HepG2 (cell line): ENCODE measurements around the gene CD7. TPM values are rescaled to one million over a fixed set of nuclear protein-coding genes. Genes with fewer than 3 reads are reported as not detected.
A peak's percentile ranks its signal among the peaks of the same experiment; 100 is the strongest.

ENCODE experiments used
- AGO2 ChIP-seq: fragments of 200-400 bp; formaldehyde crosslinking; optimal IDR thresholded peaks from 2 replicates; pipeline ENCODE3; 2017; ENCODE audit warnings: mild to moderate bottlenecking, low read depth, low read length, moderate library complexity
- CBFB ChIP-seq: sonication (generic); formaldehyde crosslinking; IDR thresholded peaks from 2 replicates; pipeline ENCODE4 v1.4.0; 2020; ENCODE audit warnings: missing genetic modification reagents
- E2F2 ChIP-seq: sonication (generic); formaldehyde crosslinking; IDR thresholded peaks from 2 replicates; pipeline ENCODE4 v1.4.0; 2020; ENCODE audit warnings: missing genetic modification reagents, borderline replicate concordance
- ERF ChIP-seq: IDR thresholded peaks from 2 replicates; pipeline ENCODE4 v1.6.1; 2018; ENCODE audit warnings: missing biosample characterization, missing genetic modification reagents
- ETV5 ChIP-seq: IDR thresholded peaks from 2 replicates; pipeline ENCODE4 v1.6.1; 2018; ENCODE audit warnings: missing biosample characterization, missing genetic modification reagents, inconsistent platforms, borderline replicate concordance
- GATAD1 ChIP-seq: IDR thresholded peaks from 2 replicates; pipeline ENCODE4 v1.6.1; 2016; ENCODE audit warnings: missing genetic modification reagents, missing compliant biosample characterization
- ISL2 ChIP-seq: sonication (generic); formaldehyde crosslinking; IDR thresholded peaks from 2 replicates; pipeline ENCODE4 v1.5.0; 2020; ENCODE audit warnings: missing genetic modification reagents
- LBX2 ChIP-seq: sonication (generic); formaldehyde crosslinking; IDR thresholded peaks from 2 replicates; pipeline ENCODE4 v1.5.0; 2020; ENCODE audit warnings: missing genetic modification reagents, mild to moderate bottlenecking, borderline replicate concordance
- NKX3-1 ChIP-seq: sonication (generic); formaldehyde crosslinking; IDR thresholded peaks from 2 replicates; pipeline ENCODE4 v1.5.0; 2020; ENCODE audit warnings: missing genetic modification reagents
- RAD51 ChIP-seq: fragments of 450-650 bp; IDR thresholded peaks from 2 replicates; pipeline ENCODE4 v1.6.1; 2016; ENCODE audit warnings: borderline replicate concordance
- SNAPC2 ChIP-seq: sonication (generic); formaldehyde crosslinking; IDR thresholded peaks from 2 replicates; pipeline ENCODE4 v1.8.1; 2022; ENCODE audit warnings: mild to moderate bottlenecking, missing genetic modification reagents
- SRF ChIP-seq: IDR thresholded peaks from 2 replicates; pipeline ENCODE4 v1.6.1; 2011; ENCODE audit warnings: mild to moderate bottlenecking, low read depth, low read length, moderate library complexity
- SYNCRIP ChIP-seq: fragments of 200-400 bp; formaldehyde crosslinking; IDR thresholded peaks from 2 replicates; pipeline ENCODE4 v1.6.1; 2018; ENCODE audit warnings: mild to moderate bottlenecking, low read depth, low read length; ENCODE audit not compliant: insufficient read depth
- TEAD2 ChIP-seq: sonication (generic); formaldehyde crosslinking; IDR thresholded peaks from 2 replicates; pipeline ENCODE4 v1.9.0; 2021; ENCODE audit warnings: missing genetic modification reagents
- THAP7 ChIP-seq: sonication (generic); formaldehyde crosslinking; IDR thresholded peaks from 2 replicates; pipeline ENCODE4 v1.8.1; 2023; ENCODE audit warnings: mild to moderate bottlenecking, missing genetic modification reagents
- TMF1 ChIP-seq: sonication (generic); formaldehyde crosslinking; IDR thresholded peaks from 2 replicates; pipeline ENCODE4 v1.8.1; 2022; ENCODE audit warnings: low read depth, missing genetic modification reagents
- TRIM22 ChIP-seq: fragments of 450-650 bp; IDR thresholded peaks from 2 replicates; pipeline ENCODE4 v1.6.1; 2017
- ZBTB1 ChIP-seq: sonication (generic); formaldehyde crosslinking; IDR thresholded peaks from 2 replicates; pipeline ENCODE4 v1.4.0; 2020; ENCODE audit warnings: missing genetic modification reagents, borderline replicate concordance
- ZNF329 ChIP-seq: sonication (generic); formaldehyde crosslinking; IDR thresholded peaks from 2 replicates; pipeline ENCODE4 v1.9.0; 2021; ENCODE audit warnings: low read depth, mild to moderate bottlenecking, missing genetic modification reagents
- ZNF337 ChIP-seq: sonication (generic); formaldehyde crosslinking; IDR thresholded peaks from 2 replicates; pipeline ENCODE4 v1.5.1; 2020; ENCODE audit warnings: missing genetic modification reagents, low read depth, mild to moderate bottlenecking, borderline replicate concordance
- ZNF512B ChIP-seq: sonication (generic); formaldehyde crosslinking; IDR thresholded peaks from 2 replicates; pipeline ENCODE4 v1.5.1; 2020; ENCODE audit warnings: missing genetic modification reagents, mild to moderate bottlenecking, borderline replicate concordance
- ZNF576 ChIP-seq: sonication (generic); formaldehyde crosslinking; IDR thresholded peaks from 2 replicates; pipeline ENCODE4 v1.4.0; 2020; ENCODE audit warnings: mild to moderate bottlenecking, missing genetic modification reagents
- polyA plus RNA-seq, 8 experiments: library from polyadenylated mRNA; depleted of rRNA in 3 of 8; stranded (reverse) in 7 of 8; unstranded in 1 of 8; fragments of >200 nt; fragmentation: Illumina TruSeq in 4 of 8; extraction: Trizol in 4 of 8; gene quantifications; 2 replicates each; pipeline versions ENCODE4 v1.2.1 to v1.2.3, GENCODE V29; 2011 to 2016; ENCODE audit warnings: low read depth in 4 of 8, missing spikeins in 1 of 8, mixed read lengths in 1 of 8; ENCODE audit not compliant: insufficient read depth in 1 of 8
- total RNA-seq, 5 experiments: library from RNA; depleted of rRNA; stranded (reverse); fragments of >200 nt; fragmentation: Illumina TruSeq; extraction: Trizol; gene quantifications; 2 replicates each; pipeline ENCODE4 v1.2.3, GENCODE V29; 2016; ENCODE audit warnings: low read depth in 1 of 5

Gene CD7
- total and polyA plus RNA-seq, 2 of the 13 experiments (the other 11 are each of a cell fraction or from before 2014, with no cell fraction given) = 67.6 to 76.4 TPM

- TF ChIP-seq ZNF337 (no peak), GATAD1 (CRISPR knock-in tag) (no peak), AGO2 (no peak), SNAPC2 (no peak), ETV5 (CRISPR knock-in tag) (peak; percentile 29; the same call in 1 of the 2 replicates), SRF (no peak), ZNF576 (CRISPR knock-in tag) (no peak), ZBTB1 (no peak), TEAD2 (CRISPR knock-in tag) (no peak), TMF1 (CRISPR knock-in tag) (no peak), THAP7 (no peak), NKX3-1 (no peak), ISL2 (CRISPR knock-in tag) (no peak), E2F2 (CRISPR knock-in tag) (no peak), ERF (CRISPR knock-in tag) (no peak), ZNF512B (peak; percentile 98; the same call in 1 of the 2 replicates), ZNF329 (CRISPR knock-in tag) (no peak), TRIM22 (no peak), SYNCRIP (no peak), CBFB (CRISPR knock-in tag) (no peak), RAD51 (no peak), LBX2 (CRISPR knock-in tag) (no peak)
These were observed 7.5 kb downstream of the CD7 start (continued) for GRCh38 chr17:82309656-82310570.
